SK-N-DZ (cell line): ENCODE results near the gene BCL2L12. TPM values are rescaled to one million over a fixed set of nuclear protein-coding genes. Genes with fewer than 3 reads are reported as not detected.
"Not testable (repeated sequence)": the region's sequence is repeated elsewhere in the genome, so short reads cannot be mapped to it uniquely, and the experiment has no call there.

Experiments
- DNase-seq: peaks from one replicate; pipeline ENCODE4 v3.0.0-alpha.2; 2015; ENCODE audit warnings: low spot score
- polyA plus RNA-seq, 2 experiments: library from polyadenylated mRNA; depleted of rRNA; stranded (reverse); fragments of >200 nt; gene quantifications; 2 replicates each; pipeline ENCODE4 v1.2.3, GENCODE V29; 2014

BCL2L12 gene
- 3.4 and 4.0 TPM in 2 replicates for polyA plus RNA-seq (2014; cell fraction: cytosol; rRNA removed)
- polyA plus RNA-seq (2014; cell fraction: nucleus; rRNA removed): 3.1 and 6.2 TPM in 2 replicates

- DNase-seq: peak; percentile 85
Observed at GRCh38 chr19:49665351-49666119, at the start of gene BCL2L12, which contains the start of gene IRF3. BCL2L12 (plus strand) TSS chr19:49665933; CDS start chr19:49666693, 760 bp downstream. IRF3 (minus strand) TSS chr19:49665857; CDS start chr19:49664838, 1,019 bp downstream.

GRCh38 chr19:49616532-49616931 lies 49.2 kb upstream of the BCL2L12 start:
- no peak for DNase-seq

GRCh38 chr19:49616945-49617344 lies 48.8 kb upstream of the BCL2L12 start:
- DNase-seq: no peak

- not testable (repeated sequence) for DNase-seq
Observed at GRCh38 chr19:49617860-49618259, 47.9 kb upstream of the BCL2L12 start.

- DNase-seq: no peak
Observed at GRCh38 chr19:49624967-49625910, 40.5 kb upstream of the BCL2L12 start.

- DNase-seq: no peak
Observed at GRCh38 chr19:49626226-49626625, 39.5 kb upstream of the BCL2L12 start.

GRCh38 chr19:49629659-49630058 lies 36.1 kb upstream of the BCL2L12 start:
- DNase-seq: no peak

- DNase-seq: no peak
Observed at GRCh38 chr19:49631014-49631588, 34.6 kb upstream of the BCL2L12 start.

- no peak for DNase-seq
Observed at GRCh38 chr19:49631610-49632192, 34.0 kb upstream of the BCL2L12 start.

- no peak for DNase-seq
Observed at GRCh38 chr19:49632576-49632975, 33.2 kb upstream of the BCL2L12 start.

- not testable (repeated sequence) for DNase-seq
Observed at GRCh38 chr19:49633273-49633672, 32.5 kb upstream of the BCL2L12 start.

- DNase-seq: peak; percentile 18
Observed at GRCh38 chr19:49635530-49636232, 30.1 kb upstream of the BCL2L12 start.

GRCh38 chr19:49636233-49636932 lies 29.4 kb upstream of the BCL2L12 start:
- no peak for DNase-seq

GRCh38 chr19:49637821-49638738 lies 27.7 kb upstream of the BCL2L12 start:
- DNase-seq: peak; percentile 15

- DNase-seq: peak; percentile 10
Observed at GRCh38 chr19:49639401-49640112, 26.2 kb upstream of the BCL2L12 start.

- DNase-seq: peak; percentile 98
Observed at GRCh38 chr19:49640113-49640898, 25.4 kb upstream of the BCL2L12 start, which contains the start of gene RRAS. RRAS (minus strand) TSS chr19:49640143; CDS start chr19:49640098, 45 bp downstream.
